Activated effector memory CD4-positive, alpha-beta T cell treated with anti-CD3 and anti-CD28 coated beads, Interleukin-2, amount 50 U/mL, for 16 hours (primary cell): ENCODE data around the gene CRACR2B.

Experiments used
- DNase-seq: peaks from one replicate; pipeline ENCODE4 v3.0.0-alpha.2; 2020

CRACR2B gene

DNA sequence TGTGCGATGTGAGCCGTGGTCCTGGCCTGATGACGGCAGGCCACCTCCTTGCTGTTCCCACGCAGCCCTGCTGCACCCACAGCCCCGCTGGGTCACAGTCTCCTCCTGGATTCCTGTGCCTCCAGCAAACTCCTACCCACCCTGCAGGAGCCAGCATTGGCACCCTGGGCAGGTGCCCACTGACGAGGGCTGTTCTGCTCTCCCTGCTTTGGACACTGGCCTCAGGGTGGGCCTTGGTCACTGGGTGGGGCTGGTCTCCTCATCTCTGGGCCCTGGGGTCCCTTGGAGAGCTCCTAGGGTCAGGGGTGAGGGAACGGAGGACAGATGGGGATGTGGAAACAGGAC is 27.6 kb downstream of the CRACR2B start:
- no peak for DNase-seq

DNA sequence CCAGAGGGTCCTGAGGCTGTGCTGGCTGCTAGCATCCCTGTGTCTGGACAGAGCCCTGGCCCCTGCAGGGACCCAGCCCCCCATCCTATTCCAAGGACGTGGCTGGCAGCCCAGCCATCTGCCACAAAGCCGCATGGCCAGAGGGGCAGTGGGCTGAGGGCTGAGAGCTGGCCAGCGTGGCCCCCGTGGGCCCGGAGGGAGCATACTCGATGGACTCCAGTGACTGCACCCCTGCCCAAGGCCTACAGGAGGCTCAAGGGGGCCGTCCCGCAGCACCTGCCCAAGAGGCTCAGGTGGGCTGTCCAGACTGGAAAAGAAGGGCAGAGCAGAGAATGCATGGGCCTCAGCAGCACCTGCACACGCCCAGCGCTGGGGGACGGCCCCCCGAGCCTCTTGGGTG is 28.1 kb downstream of the CRACR2B start:
- DNase-seq = no peak

DNA sequence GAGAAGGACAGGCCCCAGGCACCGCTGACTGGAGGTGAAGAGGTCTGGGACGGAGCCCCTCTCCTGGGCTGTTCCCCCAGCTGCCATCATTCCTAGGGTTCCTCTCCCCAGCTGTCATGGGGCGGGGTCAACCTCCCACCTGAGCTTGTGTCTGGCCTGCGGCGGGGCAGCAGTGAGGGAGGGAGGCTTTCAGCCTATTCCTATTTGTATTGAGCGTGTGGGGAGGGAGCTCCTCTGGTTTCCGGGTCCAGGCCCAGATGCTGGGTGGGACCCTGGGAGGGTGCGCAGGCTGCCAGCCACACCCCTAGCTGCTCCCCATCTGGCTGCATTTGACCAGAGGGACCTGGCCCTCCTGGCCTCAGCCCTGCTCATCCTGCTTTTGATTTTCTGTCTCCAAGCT is 28.7 kb downstream of the CRACR2B start:
- DNase-seq = no peak

DNA sequence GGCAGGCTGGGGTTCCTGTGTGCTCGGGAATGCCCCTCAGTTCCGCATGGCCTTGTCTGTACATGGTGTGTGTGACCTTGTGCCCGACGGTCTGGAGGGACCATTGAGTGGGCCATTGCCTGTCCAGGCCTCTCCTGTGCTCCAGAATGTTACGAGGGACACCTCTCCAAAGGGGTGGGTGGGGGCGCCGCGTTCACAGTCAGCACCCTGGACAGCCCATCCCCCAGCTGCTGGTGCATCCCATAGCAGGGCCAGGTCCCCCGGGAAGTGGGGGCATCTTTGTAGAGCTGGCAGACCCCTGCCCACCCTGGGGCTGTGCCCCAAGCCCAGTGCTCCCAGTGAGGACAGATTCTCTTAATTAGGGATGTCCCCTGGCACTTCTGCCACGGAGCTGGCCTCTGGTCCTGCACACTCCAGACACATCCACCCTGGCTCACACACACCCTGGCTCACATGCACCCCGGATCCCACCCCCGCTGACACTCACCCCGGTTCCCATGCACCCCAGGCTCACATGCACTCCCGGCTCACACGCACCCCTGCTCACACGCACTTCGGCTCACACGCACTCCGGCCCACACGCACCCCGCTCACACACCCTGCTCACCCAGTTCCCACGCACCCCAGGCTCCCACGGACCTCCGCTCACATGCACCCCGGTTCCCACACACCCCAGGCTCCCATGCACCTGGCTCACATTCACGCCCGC is 30.5 kb downstream of the CRACR2B start:
- DNase-seq = no peak

DNA sequence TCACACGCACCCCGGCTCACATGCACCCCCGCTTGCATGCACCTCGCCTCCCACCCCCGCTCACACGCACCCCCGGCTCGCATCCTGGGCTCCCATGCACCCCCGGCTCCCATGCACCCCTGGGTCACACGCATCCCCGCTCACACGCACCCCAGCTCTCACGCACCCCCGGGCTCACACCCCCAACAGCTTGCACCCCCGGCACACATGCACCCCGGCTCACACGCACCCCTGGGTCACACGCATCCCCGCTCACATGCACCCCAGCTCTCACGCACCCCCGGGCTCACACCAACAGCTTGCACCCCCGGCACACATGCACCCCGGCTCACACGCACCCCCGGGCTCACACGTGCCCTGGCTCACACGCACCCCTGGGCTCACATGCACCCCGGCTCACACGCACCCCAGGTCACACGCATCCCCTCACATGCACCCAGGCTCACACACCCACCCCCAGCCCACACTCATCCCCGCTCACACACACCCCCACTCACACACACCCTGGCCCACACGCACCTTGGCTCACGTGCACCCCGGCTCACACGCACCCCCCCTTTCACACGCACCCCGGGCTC is 31.1 kb downstream of the CRACR2B start:
- no peak for DNase-seq

DNA sequence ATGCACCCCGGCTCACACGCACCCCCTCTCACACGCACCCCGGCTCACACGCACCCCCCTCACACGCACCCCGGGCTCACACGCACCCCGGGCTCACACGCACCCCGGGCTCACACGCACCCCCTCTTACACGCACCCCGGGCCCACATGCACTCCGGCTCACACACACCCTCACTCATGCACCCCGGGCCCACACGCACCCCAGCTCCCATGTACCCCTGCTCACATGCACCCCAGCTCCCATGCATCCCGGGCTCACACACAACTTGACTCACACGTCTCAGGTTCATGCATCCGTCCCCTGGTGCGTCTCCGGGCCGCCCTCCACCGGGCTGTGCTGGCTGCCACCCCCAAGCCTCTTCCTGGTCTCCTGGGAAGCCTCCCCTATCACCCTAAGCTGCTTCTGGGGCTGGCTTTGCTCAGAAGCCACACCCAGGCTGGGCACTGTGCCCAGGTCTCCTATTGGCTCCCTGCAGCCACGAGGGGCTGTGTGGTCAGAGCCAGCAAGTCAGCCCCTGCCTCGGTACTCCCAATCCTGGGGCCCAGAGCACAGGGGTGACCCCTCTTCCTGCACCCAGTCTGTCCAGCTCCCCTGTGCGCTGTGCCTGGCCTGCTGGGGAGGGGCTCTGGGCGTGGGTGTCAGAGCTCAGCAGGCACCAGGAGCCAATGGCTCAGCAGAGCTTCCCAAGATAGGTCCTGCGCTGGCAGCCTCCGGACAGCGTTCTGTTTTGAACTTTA is 31.8 kb downstream of the CRACR2B start:
- no peak for DNase-seq

DNA sequence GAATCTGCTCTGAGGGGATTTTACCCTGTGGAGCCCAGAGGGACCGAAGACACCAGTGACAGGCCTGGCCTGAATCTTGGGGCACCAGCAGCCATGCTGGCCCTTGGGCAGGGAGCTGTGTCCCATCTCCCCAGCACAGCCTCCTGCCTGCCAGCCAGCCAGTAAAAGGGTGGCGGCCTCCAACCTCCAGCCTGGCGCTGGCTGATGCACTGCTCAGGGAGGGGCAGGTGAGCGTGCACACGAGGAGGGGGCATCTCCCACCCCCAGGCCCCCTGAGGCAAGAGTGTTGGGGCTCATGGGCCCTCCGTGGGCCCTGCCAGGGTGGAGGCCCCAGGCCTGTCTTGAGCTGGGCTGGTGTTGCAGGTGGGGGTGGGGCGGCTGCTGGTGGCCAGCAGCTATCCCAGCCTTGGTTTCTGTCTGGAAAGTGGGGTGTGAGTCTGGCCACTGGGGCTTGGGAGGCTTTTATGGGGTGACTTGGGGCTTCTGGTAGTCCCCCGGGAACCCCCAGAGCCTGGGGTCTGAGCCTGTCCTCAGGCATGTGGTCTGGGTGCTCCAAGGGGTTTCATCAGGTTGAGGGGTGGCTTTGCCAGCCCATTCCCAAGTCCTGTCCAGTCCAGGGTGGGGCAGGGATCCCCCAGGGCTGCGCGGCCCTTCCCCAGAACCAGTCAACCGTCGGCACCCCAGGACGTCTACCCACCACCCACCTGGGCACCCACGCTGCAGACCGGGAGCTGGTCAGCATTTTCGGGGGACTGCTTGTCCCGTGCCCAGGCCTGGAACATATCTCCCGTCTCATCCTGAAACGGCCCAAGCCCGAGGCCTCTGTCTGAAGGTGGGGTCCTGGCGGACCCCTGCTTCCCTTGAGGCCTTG is 32.8 kb downstream of the CRACR2B start:
- DNase-seq = no peak

DNA sequence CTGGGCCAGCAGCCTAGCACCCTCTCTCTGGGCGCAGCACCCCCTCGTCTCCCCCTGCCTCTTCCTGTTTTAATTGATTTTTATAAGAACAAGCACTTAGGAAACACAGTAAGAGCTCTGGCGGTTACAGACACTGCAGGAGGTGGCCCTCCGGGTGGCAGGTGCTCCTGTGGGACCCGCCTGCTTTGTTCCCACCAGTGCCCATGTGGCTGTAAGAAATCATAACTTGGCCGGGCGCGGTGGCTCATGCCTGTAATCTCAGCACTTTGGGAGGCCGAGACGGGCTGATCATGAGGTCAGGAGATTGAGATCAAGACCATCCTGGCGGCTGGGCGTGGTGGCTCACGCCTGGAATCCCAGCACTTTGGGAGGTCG is 33.4 kb downstream of the CRACR2B start:
- no peak for DNase-seq

DNA sequence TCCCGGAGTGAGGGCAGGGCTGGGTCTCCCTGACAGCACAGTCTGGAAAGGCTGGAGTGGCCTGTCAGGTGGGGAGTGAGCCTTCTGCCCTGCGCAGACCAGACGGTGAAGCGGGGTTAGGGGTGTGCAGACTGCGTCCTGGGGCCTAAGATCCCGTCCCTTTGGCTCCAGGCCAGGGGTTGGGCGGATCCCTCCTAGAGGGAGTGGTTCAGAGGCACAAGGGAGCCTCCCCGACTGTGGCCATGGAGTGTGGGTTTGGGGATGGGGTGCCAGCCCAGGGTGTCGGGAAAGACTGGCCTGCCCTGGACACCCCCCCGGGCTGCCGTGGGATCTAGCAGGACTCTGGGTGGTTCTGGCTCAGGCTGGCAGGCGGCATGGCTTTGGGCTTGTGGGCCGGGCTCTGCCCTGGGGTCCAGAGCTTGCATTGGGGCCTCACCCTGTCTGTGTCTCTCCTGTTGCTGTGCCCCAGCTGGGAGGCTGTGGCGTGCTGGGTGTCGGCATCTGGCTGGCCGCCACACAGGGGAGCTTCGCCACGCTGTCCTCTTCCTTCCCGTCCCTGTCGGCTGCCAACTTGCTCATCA is 34.5 kb downstream of the CRACR2B start:
- DNase-seq = no peak

DNA sequence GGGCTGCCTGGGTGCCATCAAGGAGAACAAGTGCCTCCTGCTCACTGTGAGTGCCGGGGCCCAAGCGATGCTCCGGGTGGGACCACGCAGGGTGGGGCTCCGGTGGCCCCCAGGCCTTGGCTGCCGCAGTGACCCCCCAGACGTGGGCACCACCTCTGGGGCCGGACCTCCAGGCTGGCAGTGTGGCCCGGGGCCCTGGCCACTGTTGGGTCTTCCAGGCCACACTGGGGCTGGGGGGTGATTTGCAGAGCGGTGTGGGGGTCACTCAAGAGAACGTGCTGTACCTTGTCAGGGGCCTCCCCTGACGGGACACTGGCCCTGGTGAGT is 34.9 kb downstream of the CRACR2B start:
- DNase-seq = no peak

DNA sequence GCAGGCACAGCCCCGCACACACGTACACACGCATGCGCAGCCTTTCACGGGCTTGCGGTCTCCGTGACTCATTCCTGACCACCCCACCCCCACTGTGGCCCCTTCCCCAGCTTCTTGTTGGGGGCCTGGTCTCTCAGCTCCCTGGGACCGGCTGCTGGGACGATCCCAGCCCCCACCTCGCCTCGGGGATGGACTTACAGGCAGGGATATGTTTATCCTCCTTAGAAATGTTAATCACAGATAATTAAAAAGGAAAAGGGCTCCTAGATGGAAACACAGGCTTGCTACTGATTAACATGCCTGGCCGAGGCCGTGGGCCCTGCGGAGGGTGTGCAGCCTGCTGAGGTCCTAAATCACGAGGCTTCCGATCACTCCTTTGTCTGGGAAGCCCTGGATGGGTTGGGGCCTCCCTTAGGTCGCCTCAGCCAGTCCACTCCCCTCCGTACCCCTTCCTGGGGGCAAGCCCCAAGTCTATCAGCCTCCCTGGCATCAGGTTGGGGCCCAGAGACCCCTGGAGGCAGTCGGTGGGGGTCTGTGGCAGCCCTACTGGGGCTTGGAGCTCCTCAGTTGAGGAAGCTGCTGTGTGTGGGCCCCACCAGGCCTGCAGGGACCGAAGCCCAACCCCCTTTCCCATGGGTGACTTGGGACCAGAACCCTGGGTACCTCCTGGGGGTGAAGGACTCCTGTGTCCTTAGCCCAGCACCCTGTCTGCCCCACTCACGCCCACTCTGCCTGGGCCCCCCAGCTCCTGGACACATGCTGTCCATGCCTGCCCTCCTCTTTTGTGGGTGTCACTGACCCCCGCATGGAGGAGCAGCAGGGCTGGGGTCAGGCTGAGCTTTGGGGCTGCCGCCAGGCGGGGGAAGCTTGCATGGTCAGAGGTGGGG is 35.5 kb downstream of the CRACR2B start:
- DNase-seq = no peak

DNA sequence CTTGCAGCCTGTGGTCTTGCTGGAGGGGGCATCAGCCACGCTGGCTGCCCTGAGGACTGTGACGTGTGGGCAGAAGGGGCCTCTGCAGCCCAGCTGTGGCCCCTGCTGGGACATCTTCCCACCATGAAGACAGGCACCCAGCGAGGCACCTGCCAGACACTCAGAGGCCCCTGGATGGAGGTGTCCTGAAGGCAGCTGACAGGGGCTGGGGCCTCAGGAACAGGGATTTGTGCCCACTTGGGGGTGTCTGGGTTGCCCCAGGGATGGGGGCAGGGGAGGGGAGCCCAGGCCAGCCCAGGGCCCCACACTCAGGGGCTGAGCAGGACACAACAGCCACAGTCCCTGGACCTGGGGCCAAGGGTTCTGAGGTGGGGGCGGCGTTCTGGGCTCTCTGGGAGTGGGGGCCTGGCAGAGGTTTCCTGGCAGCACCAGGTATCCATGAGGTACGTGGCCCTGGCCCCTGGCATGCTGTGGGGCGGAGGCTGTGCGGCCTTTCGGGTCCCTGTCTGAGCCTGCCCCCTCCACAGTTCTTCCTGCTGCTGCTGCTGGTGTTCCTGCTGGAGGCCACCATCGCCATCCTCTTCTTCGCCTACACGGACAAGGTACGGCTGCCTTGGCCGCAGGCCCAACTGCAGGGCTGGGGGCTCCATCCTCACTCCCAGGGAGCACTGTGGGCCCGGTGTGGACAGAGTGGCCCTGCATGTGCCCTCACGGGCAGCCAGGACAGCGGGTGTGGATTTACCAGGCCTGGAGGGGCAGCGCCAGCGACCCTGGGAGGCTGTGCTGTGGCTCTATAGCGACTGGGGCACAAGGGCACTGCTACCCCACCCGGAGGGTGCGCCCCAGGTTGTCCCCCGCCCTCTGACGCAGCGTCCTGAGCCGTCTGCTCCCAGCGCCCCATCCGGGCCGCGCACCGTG is 36.5 kb downstream of the CRACR2B start:
- no peak for DNase-seq

DNA sequence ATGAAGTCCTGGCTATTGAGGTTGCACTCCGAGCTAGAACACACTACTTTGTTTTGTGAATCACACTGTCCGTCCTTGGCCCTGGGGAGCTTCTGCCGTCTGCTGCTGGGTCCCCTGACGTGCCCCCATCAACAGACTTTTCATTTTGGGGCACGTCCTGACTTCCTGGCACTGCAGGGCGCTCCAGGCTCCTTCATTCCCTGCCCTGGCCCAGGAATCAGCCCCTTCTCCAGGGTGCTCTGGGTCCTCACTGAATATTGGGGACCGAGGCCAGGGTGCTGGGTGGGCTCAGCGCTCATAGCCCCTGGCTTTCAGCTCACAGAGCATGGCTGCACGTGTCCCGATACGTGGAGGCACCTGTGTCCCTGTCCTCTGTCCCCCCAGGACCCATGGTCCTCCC is 37.2 kb downstream of the CRACR2B start:
- no peak for DNase-seq

DNA sequence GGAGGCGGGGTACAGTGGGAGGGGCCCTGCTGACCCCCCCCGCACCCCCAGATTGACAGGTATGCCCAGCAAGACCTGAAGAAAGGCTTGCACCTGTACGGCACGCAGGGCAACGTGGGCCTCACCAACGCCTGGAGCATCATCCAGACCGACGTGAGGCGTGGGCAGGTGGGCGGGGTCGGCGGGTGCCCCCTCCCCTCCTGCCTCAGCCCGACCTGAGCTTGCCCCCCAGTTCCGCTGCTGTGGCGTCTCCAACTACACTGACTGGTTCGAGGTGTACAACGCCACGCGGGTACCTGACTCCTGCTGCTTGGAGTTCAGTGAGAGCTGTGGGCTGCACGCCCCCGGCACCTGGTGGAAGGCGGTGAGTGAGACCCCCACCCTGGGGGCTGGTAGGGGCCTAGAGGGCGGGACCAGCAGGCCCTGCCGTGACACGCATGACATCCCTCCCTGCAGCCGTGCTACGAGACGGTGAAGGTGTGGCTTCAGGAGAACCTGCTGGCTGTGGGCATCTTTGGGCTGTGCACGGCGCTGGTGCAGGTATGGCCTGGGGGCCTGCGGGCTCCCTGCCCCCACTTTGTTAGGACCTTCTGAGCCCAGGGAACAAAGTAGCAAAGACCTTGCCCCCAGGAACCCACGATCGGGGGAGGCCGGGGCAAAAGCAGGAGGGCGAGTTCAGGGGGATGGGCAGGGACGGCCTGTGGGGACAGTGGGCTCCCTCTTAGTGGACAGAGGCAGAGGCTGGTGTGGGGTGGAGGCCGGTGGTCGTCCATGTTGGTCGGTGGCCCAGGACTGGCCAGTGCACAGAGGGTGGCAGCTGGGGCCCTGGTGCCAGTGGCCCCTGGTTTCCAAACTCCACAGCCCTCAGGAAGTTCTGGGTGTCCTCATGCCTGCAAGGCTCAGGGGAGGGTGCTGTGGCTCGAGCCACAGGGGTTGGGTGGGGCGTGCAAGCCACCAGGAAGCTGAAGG is 38.0 kb downstream of the CRACR2B start:
- DNase-seq = no peak

DNA sequence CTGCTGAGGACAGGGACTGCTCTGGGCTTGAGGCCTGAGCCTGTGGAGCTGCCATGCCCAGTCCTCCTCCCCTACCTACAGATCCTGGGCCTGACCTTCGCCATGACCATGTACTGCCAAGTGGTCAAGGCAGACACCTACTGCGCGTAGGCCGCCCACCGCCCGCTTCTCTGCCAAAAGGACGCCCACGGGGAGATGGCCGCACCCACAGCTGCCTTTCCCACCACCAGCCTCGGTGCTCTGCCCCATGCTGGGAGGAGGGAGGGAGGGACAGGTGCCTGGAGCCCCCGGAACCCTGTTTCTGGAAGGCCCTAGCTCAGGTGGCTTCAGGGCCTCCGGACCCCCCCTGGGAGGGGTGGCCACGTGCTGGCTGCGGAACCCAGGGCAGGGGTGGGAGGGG is 38.8 kb downstream of the CRACR2B start:
- no peak for DNase-seq

DNA sequence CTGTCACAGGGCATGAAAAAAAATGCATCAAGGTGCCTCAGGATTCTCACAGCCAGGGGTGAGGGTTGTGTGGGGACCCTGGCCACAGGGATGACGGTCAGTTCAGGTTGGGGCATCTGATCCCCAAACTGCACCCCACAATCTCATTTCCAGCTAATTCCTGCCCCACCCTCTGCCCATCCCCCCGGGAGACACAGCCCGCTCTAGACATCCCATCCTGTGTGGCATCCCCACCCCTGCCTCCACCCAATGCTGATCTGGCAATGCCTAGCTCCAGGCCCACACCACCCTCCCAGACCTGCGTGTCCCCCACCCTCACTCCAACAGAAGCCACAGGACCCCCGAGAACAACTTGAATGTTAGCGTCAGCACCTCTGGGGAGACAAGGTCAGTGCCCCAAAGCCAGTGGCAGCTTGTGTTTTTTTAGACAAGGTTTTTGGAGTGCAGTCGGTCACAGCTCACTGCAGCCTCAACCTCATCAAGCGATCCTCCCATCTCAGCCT is 40.2 kb downstream of the CRACR2B start:
- no peak for DNase-seq

DNA sequence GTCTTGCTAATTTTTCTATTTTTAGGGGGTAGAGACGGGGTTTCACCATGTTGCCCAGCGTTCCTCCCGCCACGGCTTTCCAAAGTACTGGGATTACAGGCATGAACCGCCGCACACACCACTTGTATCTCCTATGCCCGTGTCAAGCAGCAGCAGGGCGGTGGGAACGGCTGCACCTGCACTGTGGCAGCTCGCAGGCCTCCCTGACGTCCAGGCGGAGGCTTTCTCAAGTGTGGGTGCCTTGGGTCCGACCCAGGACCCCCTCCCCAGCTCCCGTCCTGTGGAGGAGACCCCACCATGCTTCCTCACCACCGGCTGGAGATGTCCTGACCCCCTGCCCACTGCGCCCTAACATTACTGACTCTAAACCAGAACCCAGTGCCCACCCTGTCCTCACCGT is 40.7 kb downstream of the CRACR2B start:
- DNase-seq = no peak

DNA sequence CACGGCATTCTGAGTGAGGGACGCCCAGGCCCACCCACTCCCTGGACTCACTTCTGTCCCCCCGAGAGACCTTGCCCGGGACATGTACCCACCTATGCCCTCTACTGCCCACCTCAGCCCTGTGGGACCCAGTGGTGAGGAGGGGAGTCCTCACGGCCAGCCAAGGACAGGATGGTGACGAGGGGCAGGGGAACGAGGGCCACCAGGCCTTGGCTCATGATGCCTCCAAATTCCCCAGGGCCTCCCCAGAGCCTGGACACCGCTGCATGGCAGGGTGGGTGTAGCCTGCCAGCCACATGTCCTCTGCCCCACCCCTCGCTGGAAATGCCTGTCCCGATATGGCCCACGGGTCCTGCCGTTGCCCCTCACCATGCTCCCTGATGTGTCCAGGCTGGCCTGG is 41.1 kb downstream of the CRACR2B start:
- no peak for DNase-seq

DNA sequence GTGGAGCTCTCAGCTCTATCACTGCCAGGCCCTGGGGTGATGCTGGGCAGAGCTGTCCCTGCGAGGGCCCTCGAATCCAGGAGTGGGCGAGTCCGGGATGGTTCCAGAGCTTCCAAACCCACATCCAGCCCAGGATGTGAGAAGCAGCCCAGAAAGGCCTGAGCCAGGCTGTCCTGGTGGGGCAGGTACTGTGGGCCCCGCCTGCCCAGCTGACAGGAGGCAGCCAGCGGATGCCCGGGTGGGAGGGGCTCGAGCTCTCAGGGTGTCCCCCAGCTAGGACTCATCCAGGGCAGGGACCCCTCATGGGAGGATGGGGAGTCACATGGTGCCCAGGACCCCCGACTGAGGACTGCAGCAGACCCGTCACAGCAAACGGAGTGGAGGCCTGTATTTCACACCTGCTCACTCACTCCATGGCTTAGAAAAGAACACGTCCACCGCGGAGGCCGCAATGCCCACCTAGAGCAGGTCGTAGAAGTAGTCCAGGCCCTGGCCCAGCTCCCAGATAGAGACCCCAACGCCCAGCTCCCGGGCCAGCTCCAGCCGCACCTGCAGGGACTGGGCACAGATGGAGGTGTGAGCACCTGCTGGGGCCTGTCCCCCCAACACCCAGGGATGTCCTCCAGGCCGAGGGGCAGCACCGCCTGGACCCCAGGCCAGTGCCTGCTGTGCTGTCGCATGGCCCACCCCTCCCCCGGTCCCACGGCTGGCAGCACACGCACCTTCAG is 41.8 kb downstream of the CRACR2B start:
- no peak for DNase-seq
